GM18517 (cell line): Measurements from ENCODE around the gene STK32A.

Source experiments
- ATAC-seq: cut with Tn5 transposase; IDR thresholded peaks from one replicate; pipeline ENCODE4 v1.9.1; 2021; ENCODE audit warnings: mild to moderate bottlenecking, moderate library complexity; ENCODE audit not compliant: unreplicated experiment

STK32A gene

DNA sequence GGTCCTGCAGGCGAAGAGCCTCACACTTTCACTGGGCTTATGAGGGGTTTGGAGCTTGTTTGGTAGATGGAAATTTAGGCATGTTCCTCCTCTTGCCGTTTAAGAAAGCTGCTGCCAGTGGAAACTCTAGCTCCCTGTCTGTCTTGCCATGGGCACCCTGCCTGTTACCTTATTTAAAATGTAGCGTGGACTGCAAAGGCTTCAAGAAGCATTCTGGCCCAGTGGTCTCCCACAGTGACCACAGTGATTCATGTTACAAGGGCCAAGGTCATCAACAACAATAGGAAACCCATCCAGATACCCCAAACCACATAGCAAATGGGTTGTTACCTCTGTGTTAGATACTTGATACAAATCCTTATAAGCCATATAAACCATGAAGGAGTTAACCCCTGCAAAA, 178.4 kb downstream of the STK32A start:
- no peak for ATAC-seq

DNA sequence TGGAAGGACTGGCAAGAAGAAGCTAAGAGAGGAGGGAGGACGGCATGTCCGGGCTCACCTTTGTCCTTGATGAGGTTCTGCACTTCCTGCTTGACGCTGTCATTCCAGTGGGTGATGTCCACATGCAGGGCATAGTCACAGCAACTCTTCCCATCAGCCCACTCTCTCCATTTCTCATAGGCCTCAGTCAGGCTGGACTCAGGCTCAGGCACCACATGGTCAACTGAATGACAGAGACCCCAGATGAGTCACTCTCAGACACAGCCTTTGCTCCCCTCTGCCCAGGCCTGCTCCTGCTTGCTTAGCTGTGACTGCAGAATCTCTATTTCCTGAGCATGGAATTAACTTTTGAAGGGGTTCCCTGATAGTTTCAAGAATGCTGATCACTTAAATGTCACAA, 180.8 kb downstream of the STK32A start:
- no peak for ATAC-seq

DNA sequence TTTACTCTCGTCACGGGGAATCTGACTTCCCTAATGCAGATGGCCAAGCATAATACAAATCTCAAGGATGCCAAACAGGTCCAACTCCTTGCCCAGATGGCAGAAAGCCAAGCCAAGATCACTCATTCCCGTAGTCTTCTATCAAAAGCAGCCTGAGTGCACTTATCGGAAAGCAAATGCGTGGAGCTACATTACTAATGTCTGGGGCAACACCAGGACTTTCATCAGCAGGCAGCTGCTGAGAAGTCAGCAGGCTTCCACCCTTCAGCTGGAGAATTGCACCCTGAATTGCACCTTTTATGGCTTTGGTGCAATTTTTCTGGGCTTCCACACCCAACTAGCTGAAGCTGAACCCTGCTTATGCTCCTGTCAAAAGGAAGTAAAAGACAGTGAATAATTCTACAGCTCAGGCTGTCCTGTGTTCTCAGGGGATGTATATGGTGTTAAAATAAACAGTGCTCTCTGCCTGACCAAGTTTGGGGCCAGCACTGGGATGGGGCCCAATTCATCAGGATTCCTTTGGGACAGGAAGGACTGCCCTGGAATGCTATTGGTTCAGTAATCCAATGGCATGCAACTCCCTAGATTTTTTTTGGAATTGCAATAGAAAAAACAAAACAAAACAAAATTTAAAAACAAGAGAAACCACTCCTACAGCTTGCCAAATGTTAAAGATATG, 182.4 kb downstream of the STK32A start:
- no peak for ATAC-seq

DNA sequence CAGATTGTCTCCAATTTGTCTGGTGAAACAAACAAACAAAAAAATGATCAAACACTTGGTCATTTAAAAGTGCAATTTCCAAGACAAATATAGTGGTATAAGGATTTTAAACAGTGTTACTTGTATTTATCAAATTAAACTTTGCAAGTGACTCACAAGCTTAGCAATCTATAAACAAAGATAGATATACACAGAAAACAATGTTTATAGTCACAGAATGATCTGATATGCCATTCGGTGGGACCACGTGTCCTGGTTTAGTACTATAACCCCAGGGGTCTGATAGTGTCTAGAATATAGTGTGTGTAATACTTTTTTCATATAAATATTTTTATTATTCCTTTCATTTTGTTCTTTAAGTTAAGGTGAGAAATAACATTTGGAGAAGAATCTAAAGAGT, 183.8 kb downstream of the STK32A start:
- no peak for ATAC-seq

DNA sequence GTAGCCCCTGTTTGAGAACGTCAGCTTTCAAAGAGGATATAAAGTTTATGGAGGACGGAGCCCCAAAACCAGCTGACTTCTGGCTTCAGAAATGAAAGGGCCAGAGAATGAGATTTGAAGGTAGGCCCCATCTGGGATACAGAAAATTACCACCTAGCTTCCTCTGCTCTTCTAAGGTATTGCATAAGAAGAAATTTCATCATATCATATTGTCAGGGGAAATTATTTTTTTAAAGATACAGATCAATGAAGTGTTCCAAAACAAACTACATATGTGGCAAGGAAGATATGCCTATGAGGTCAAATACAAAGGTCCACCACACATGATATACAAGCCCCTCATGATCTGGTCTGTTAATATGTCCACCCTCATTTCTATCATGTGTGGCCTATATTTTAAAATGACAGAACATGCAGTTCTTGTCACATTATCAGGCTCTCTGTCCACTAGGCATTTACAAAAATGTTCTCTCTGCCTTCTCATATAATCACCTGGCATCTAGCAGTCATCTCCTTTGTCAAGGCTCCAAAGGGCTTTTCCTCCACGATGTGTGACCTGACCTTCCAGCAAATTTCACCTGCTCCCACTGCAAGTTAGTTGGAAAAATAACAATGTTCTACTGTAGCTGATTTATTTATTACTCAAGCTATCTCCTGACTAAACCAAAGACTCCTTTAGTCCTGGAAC, 192.0 kb downstream of the STK32A start:
- ATAC-seq: no peak

DNA sequence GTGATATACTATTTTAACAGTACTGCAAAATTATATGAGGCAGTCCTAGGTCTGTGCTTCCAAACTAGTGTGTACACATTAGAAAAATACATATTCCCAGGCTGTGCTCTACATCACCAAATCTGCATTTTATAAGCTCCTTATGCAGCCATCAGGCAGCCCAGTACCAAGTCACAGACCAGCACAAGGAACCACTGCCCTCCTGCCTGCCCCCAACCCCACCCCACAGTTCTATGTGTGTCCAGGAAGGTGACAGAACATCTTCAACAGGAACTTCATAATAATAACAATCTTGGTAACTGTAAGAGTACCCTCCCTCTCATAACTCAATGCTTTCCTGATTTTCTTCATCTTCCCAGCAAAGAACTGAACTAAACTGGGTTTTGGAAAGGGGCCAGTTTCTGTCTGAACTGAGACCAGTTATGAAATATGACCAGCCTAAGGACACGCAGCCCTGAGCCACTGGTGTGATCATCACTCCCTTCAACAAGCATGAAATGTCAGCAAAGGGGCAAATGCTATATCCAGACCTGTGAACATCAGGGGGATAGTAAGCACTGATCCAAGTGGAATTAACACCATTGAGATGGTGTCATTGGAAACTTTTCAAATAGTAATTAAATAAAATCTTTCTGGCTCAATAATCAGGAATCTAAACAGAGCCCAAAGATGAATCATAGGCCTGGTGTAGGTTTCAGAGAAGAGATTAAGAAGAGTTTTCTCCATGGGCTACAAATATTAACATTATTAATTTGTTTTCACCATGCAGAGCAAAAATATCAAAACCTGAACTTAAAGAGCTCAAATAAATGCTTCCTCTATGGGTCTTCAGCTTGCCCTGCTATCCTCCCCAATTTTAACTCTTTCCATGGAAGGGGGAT, 192.9 kb downstream of the STK32A start:
- ATAC-seq: no peak

DNA sequence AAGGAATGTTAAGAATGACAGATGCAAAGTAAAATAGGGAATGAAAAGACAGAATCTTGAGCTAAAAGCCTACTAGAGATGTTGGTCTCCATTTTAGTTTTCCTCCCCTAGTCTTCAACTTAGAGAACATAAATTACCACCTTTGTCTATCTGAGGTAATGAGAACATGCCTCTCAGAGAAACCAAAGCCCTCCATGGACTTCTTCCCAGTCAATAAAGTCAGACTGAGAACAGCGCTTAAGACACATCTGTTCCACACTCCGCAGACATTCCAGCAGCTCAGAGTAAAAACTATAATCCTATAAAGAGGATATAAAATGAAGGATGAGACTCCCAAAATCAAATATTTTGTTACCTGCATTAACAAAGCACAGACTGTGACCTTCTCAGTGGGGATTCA, 195.8 kb downstream of the STK32A start:
- ATAC-seq: no peak

DNA sequence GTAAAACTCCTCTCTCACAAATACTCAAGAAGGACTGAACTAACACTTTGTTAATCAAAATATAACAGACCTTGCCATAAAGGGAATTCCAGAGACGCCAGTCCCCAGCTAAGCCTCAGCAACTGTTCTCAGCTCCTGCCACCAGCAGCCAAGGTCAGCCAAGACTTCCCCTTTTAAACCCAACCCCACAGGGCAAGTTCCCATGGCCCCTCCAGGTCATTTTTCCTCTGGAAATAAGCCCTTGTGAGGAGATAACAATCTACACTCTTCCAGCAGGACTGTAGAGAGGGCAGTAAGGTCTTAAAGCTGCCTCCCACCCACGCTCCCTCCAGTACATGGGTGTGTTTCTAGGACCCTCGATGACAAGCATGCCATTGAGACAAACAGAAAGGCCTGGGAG, 196.8 kb downstream of the STK32A start:
- ATAC-seq: no peak

DNA sequence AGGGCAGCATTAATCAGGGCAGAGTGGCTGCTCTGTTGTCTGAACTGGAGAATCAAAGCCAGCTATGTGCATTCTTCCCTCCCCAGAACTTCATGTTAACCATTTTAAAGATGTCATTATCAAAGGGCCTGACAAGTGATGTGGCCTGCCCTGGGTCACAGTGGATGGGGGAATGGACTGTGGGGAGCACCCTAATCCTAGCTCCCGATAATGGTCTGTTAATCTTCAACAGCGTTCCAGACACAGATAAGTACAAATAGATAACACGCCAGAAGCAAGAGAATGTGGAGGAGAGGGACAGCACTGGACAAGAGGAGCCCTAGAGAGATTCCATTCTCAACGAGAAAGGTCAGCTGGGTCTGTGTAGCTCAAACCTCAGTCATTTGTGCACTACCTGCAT, 197.5 kb downstream of the STK32A start:
- ATAC-seq: no peak

DNA sequence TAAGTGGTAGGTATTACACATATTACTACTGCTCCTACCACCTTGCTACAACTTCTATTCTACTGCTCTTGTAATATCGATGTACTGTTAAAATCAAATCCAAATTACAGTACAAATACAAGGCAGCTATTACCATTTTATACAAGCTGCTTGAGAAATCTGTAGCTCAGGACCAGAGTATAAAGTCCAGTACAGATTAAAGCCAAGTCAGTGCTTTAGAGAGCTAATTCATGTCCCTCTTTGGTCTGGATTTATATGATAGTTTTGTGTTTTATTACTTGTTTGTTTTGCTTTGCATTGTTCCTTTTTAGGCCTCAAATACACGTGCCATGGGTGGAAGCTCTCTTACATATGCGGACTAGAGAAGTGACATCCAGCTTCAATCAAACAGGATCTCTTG, 199.2 kb downstream of the STK32A start:
- ATAC-seq: no peak

DNA sequence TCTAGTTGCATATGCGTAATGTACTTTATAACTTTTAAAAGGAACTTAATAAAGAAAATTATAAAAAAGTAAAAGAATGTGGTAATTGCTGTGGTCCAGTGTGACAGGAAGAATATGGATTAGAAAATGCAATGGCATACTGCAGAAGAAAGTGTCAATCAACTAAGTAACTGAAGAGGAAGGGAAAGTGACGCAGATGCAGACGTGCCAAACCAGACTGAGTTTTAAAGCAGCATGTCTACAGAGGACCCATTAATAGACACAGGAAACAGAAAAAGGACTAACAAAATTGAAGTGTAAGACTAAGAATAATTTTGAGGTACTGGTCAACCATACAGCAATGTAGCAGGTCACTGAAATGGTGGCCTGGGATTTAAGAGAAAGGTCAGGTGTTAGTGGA, 201.8 kb downstream of the STK32A start:
- no peak for ATAC-seq

DNA sequence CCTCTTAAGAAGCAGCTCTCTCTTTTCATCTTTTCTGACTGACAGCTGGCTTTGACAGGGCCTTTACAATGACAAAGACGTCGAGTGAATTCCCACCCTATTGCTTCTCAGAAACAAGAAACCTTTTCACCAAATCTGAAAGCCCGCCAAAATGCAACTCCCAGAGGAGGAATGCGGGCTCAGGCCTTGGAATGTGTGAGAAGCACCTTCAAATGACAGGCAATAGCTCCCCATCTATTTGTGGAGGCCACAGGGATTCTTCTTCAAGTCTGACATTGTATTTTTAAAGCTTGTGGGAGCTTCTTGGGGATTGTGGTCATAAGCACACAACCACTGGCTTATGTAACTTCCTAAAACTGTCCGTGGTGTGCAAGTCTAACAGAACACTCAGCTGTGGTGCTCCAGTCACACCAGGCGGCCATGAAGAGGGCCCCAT, 202.4 kb downstream of the STK32A start:
- ATAC-seq: no peak
